ENCODE measurements around the gene PRRT1B. TPM values are rescaled to one million over a fixed set of nuclear protein-coding genes. Genes with fewer than 3 reads are reported as not detected.
A peak's percentile ranks its signal among the peaks of the same experiment; 100 is the strongest.

Gene PRRT1B
- total and polyA plus RNA-seq, 8 donors = 2.3 to 5.0 (median 3.2) TPM

DNA sequence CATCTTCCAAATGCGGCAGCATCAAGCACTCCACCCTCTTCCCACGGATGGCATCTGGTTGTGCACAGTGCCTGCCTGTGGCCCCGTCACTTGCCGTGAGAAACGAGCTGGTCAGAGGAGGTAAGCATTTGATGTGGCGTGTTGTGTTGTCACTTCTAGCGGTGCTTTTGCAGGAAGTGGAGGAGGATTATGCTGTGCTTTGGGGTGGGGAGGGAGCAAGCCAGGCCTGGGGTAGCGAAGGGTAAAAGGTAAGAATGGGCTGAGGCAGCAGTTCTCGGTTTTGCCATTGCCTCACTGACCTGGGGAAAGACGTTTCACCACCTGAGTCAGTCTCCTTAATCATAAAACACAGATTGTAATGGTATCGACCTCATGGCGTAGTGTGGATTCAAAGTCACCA is 44.9 kb upstream of the PRRT1B start:
- intact Hi-C loops (cut with DNase I) = no loop called here
- DNase-seq (no peak), FAIRE-seq (no peak), ATAC-seq (no peak)
- H3K4me3 ChIP-seq = no peak overlapping the region
- H3K36me3 ChIP-seq = peaks cover 0 to 34% (median 9%) of the 10 kb centered on the region in 3 donors
- H3K27ac ChIP-seq = no peak overlapping the region
- peaks cover 0 to 7% (median 5%) of the 10 kb centered on the region in 3 donors for H3K4me1 ChIP-seq
- no peaks in the 10 kb centered on the region for H3K9me3 ChIP-seq
- H3K27me3 ChIP-seq = no peaks in the 10 kb centered on the region
- WGBS, 2 donors = 68 to 72% methylated on average over 12 of the region's 12 CpGs
- TF ChIP-seq CTCF (IDR thresholded peaks at IDR 0.05) = no peak

- Histone ChIP-seq H3K9me3 (no peaks in the 10 kb centered on the region), H3K36me3 (peaks cover 0 to 28% (median 8%) of the 10 kb centered on the region in 3 donors), H3K27me3 (no peaks in the 10 kb centered on the region), H3K27ac (no peak overlapping the region), H3K4me1 (peaks cover 0 to 7% (median 5%) of the 10 kb centered on the region in 3 donors), H3K4me3 (no peak overlapping the region)
- TF ChIP-seq CTCF (IDR thresholded peaks at IDR 0.05) = no peak
- intact Hi-C loops (cut with DNase I) = no loop called here
- ATAC-seq = no peak
- FAIRE-seq = no peak
- no peak for DNase-seq
- WGBS, 2 donors = 47 to 50% methylated on average over 5 of the region's 5 CpGs
Observed at GRCh38 chr9:131500939-131501541, 44.3 kb upstream of the PRRT1B start.

DNA sequence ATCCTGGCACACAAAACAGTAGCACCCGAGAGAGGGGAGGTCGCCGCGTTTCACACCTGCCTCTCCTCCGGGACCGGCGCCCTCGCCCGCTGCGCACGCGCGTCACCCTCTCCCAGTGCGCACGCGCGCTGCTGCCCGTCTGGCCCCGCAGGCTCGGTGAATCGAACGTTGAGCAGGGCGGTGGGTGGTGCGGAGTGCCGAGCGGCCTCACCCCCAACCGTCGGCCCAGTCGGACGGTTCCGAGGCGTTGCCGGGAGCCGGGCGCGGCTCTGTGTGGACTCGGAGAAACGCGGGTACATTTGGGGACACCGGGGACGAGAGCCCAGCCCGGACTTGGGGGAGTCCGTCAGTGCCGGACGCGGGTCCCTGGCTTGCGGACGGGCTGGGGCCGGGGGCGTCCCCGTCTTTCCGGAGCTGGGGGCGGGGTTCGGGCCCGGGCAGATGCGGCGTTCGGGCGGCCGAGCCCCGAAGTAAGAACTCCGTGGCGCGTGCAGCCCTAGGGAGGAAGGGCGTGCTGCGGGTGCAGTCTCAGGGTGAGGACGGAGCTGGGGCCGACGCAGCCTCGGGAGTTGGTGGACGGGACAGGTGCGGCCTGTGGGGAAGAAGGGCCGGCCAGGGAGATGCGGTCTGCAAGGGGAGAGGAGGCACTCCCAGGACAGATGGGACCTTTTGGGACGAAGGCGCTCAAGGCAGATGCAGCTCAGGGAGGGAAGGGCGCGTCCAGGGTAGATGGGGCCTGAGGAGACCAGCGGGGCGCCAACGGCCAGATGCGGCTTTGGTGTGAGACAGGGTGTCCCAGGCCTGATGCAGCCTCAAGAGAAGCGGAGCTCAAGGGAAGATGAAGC is 42.3 kb upstream of the PRRT1B start, which contains the start of gene POMT1:
TSS of gene POMT1 (plus strand) at position 138 of the 845 bp plus-strand sequence. CDS start 1,301 bp downstream, outside the sequence.
- DNase-seq = peak; percentile 84 to 97 (median 92)
- Histone ChIP-seq H3K9me3 (no peaks in the 10 kb centered on the region), H3K27ac (peak within 1 kb of the TSS in 3 of 4 donors; percentile 26 to 63 (median 36)), H3K4me1 (peaks cover 0 to 7% (median 5%) of the 10 kb centered on the region in 3 donors), H3K27me3 (no peaks in the 10 kb centered on the region), H3K4me3 (peak within 1 kb of the TSS; percentile 93 to 96 (median 94)), H3K36me3 (peaks cover 0 to 8% (median 0%) of the 10 kb centered on the region in 3 donors)
- peak; percentile 94 to 97 (median 96) for ATAC-seq
- no peak for TF ChIP-seq CTCF (IDR thresholded peaks at IDR 0.05)
- intact Hi-C loops (cut with DNase I) = no loop called here
- FAIRE-seq = no peak
- 0 to 1% methylated on average over 80 to 83 of the region's 83 CpGs for WGBS, 2 donors

DNA sequence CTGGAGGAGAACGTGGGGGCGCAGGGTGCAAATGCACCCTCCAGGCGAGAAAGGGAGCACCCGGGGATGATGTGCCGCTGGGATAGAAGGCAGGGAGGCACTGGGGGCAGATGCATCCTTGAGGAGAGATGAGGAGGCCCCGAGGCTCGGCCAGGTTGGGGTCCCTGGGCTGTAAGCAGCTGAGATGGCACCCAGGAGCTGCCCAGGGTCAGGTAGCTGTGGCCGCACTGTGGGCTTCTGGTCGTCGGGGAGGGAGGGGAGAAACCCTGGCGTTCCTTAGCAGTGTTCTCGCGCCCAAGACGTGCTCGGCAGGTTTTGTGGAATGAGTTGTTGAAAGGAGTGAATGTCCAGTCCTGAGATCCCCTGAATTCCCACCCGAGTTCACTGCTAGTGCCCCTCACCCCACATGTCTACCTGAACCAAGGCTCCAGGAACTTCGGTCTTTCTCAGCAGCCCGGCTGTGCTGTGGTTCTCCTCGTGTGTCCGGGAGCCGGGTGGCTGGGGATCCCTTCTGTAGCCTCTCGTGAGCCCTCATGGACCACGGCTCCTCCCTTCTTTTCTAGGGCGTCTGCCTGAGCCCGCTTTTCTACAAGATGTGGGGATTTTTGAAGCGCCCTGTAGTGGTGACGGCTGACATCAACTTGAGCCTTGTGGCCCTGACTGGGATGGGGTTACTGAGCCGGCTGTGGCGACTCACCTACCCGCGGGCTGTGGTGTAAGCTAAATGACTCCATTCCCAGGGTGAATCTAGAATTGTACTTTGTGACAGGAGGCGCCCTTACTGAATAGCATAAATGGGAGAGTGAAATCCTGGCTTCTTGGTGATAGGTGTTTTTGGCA is 41.5 kb upstream of the PRRT1B start:
- ATAC-seq (peak in 2 of 4 donors; percentile 0 to 17), FAIRE-seq (no peak), DNase-seq (no peak)
- Histone ChIP-seq H3K27ac (no peak overlapping the region), H3K36me3 (peaks cover 0 to 3% (median 0%) of the 10 kb centered on the region in 3 donors), H3K4me1 (peaks cover 0 to 7% (median 5%) of the 10 kb centered on the region in 3 donors), H3K9me3 (no peaks in the 10 kb centered on the region), H3K27me3 (no peaks in the 10 kb centered on the region), H3K4me3 (peak overlapping the region; percentile 93 to 96 (median 94))
- 14 to 21% methylated on average over 32 of the region's 32 CpGs for WGBS, 2 donors
- intact Hi-C loops (cut with DNase I) = no loop called here
- TF ChIP-seq CTCF (IDR thresholded peaks at IDR 0.05) = no peak
